Measurements from ENCODE around the gene PDXDC1. TPM values are rescaled to one million over a fixed set of nuclear protein-coding genes. Genes with fewer than 3 reads are reported as not detected.
"Not testable (repeated sequence)": the region's sequence is repeated elsewhere in the genome, so short reads cannot be mapped to it uniquely, and the experiment has no call there.

PDXDC1 gene
- total RNA-seq, 1 donor from 2014 or later, result 65.6 TPM

DNA sequence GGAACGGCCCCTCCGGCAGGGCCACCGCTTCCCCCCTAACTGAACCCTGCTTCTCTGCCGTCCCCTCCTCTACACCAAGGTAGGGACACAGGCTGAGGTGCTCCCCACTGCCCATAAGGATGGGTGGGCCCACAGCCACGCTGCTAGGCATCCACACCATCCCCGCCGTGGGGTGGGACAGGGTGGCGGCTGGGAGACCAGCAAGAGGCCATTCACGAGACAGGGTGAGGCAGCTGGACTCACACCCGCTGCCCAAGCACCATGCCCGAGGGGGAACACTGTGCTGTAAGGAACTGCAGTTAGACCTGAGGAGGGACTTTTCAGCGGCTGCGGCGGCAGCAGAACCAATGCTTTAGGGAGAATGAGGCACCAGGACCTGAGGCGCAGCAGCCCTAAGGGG is 166.8 kb downstream of the PDXDC1 start:
- TF ChIP-seq, protein P1, sequence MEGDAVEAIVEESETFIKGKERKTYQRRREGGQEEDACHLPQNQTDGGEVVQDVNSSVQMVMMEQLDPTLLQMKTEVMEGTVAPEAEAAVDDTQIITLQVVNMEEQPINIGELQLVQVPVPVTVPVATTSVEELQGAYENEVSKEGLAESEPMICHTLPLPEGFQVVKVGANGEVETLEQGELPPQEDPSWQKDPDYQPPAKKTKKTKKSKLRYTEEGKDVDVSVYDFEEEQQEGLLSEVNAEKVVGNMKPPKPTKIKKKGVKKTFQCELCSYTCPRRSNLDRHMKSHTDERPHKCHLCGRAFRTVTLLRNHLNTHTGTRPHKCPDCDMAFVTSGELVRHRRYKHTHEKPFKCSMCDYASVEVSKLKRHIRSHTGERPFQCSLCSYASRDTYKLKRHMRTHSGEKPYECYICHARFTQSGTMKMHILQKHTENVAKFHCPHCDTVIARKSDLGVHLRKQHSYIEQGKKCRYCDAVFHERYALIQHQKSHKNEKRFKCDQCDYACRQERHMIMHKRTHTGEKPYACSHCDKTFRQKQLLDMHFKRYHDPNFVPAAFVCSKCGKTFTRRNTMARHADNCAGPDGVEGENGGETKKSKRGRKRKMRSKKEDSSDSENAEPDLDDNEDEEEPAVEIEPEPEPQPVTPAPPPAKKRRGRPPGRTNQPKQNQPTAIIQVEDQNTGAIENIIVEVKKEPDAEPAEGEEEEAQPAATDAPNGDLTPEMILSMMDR (conservative IDR thresholded peaks at IDR 0.05), result no peak
- no peaks in the 10 kb centered on the region for H3K27me3 Mint-ChIP-seq (ENCODE audit: low read depth)
- H3K27ac Mint-ChIP-seq (ENCODE audit: unreplicated experiment), result no peak overlapping the region
- no peaks in the 10 kb centered on the region for H3K36me3 Mint-ChIP-seq (ENCODE audit: low read depth)
- H3K9me3 Mint-ChIP-seq, result no peaks in the 10 kb centered on the region
- peaks cover 8% of the 10 kb centered on the region for H3K4me1 Mint-ChIP-seq
- no peak overlapping the region for H3K4me3 Mint-ChIP-seq
- no peak for DNase-seq (ENCODE audit: low read depth, low spot score)

DNA sequence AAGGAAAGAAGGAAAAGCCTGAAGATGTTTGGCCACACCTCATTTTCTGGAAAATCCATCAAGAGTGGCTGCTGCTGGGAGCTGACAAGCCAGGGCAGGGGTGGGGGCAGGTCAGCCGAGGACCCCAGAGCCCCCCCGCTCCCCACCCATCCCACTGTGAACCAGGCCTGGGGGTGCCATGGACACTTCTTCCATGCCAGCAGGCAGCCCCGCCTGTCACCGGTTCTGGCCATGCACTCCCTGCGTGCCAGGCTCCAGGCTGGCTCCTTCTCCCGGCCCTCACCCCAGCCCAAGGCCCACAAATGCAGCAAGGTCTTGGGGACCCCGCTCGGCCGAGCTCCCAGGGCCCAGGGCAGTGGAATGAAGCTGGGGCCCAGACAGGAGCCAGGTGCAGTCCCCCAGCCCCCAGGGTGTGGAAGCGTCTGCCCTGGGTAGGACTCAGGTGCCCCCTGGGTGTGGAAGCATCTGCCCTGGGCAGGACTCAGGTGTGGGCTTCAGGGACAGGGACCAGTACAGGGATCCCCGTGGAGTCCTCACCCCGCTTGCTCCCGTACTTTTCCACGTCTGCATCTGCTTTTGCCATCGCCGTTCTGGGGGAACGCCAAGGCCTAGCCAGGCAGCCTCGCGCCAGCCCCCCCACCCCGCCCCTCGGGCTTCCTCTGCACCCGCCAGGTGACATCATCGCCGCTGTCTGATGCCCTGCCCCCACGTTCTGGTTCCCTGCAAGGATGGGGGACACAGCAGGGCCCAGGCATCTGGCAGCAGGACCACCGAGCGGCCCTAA is 167.5 kb downstream of the PDXDC1 start:
- peaks cover 11% of the 10 kb centered on the region for H3K4me1 Mint-ChIP-seq
- not testable (repeated sequence) for H3K27me3 Mint-ChIP-seq (ENCODE audit: low read depth); DNase-seq (ENCODE audit: low read depth, low spot score); H3K4me3 Mint-ChIP-seq; H3K36me3 Mint-ChIP-seq (ENCODE audit: low read depth); H3K27ac Mint-ChIP-seq (ENCODE audit: unreplicated experiment); H3K9me3 Mint-ChIP-seq

DNA sequence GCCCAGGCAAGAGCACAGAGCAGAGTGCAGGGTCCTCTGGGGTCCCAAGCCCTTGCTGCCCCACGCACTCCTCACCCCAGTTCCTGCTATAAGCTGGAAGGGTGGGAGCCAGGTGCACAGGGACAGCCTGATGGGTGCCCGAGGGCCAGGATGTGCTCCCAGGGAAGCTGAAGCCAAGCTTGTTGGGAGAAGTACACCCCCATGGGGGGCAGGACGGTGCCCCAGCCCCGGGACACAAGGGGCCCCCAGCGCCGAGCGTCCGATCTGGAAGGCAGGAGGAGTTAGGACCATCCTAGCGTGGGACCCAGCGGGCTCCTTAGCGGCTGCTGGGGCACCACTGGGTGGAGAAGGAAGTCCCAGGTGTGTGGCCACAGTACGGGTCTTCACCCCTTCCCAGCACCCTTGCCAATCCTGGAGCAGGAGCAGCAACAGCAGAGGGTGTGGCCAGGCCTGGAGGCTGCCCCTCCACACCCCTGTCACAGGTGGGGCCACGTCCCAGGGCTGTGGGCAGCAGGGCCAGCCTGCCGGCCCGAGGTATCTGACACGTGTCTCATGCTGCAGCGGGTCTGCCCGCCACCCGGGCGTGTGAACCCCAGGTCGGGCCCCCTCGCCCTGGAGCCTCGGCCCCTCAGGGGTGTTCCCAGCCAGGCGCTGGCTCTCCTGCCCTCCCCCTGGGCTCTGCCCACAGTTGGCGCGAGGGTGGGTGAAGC is 168.2 kb downstream of the PDXDC1 start:
- not testable (repeated sequence) for DNase-seq (ENCODE audit: low read depth, low spot score); H3K4me3 Mint-ChIP-seq; H3K27me3 Mint-ChIP-seq (ENCODE audit: low read depth); H3K36me3 Mint-ChIP-seq (ENCODE audit: low read depth); H3K9me3 Mint-ChIP-seq; H3K27ac Mint-ChIP-seq (ENCODE audit: unreplicated experiment)
- peaks cover 13% of the 10 kb centered on the region for H3K4me1 Mint-ChIP-seq

DNA sequence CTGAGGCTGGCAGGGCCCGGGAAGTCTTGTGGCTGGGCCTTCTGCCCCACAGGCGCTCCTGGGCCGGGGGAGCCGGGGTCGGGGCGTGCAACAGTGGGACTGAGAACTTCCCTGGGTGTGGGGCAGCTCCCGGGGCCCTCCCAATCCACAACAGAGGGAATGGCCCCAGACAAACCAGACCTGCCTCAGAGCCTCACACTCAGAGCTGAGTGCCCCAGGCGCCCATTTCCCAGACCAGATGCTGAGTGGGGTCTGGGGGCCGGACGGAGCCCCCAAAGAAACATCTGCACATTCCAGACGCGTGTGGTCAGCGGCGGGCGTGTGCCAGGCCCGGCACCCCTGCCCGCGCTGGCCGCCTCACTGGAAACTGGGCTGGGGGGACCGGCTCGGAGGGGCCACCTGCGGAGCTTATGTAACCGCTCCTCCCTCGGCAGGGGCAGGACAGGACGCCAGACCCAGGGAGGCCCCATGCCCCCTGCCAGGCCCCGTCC is 168.8 kb downstream of the PDXDC1 start:
- H3K4me1 Mint-ChIP-seq, result peaks cover 13% of the 10 kb centered on the region
- H3K27ac Mint-ChIP-seq (ENCODE audit: unreplicated experiment); H3K9me3 Mint-ChIP-seq; DNase-seq (ENCODE audit: low read depth, low spot score); H3K4me3 Mint-ChIP-seq; H3K36me3 Mint-ChIP-seq (ENCODE audit: low read depth); H3K27me3 Mint-ChIP-seq (ENCODE audit: low read depth): not testable (repeated sequence)

DNA sequence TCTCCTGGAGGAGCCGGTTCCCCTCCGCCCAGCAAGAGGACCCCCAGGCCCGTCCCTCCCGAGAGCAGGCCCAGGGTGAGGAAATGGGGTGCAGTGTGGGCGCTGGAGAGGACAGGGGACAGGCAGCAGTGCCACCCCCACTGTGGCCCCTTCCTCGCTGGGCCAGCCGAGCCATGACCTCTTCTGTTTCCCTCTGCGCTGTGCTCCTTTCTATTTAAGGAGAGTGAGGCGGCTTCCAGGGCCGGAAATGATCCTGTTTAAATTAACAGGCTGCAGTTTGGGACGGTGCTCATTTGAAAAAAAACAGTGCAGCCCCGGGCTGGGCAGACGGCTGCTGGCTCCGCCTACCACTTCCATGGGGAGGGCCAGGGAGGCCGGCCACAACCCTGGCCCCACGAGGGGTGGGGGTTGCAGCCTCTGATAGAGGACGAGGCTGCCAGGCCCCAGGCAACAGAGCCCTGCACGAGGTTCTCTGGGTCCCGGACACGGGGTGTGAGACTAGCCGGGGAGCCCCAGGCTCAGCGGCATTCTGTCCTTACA is 169.3 kb downstream of the PDXDC1 start:
- peak; percentile 41 for DNase-seq (ENCODE audit: low read depth, low spot score)
- Mint-ChIP-seq H3K27ac (ENCODE audit: unreplicated experiment) (peak overlapping the region; percentile 86), H3K4me1 (peaks cover 13% of the 10 kb centered on the region), H3K4me3 (peak overlapping the region; percentile 67)
- H3K36me3 Mint-ChIP-seq (ENCODE audit: low read depth); H3K27me3 Mint-ChIP-seq (ENCODE audit: low read depth); H3K9me3 Mint-ChIP-seq: not testable (repeated sequence)

DNA sequence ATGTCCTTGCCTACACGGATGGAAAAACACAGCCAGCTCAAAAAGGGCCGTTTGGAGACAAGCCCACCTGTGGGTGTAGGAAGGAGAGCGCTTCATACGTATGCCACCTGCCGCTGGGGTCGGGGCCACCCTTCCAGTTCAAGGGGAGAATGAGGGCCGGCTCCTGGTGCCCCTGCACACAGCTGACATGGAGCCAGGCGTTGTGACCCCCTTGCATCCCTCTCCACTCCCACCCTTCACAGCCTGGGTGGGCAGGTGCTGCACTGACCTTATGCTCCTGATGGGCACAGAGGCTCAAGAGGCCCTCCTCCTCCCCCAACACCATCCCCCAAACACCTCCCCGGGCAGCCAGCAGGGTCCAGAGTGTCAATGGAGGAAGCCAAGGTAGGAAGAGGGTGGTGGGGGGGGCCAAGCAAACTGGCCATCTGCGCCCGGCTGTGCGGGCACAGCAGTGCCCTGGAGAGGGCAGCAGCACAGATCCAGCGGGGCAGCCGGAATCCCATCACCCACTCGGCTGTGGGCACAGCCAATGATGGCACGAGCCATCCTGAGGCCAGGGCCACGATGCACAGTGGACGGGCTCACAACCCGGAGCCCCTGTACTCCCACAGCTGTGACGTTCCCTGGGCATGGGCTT is 170.1 kb downstream of the PDXDC1 start:
- H3K9me3 Mint-ChIP-seq; DNase-seq (ENCODE audit: low read depth, low spot score); H3K27me3 Mint-ChIP-seq (ENCODE audit: low read depth); H3K27ac Mint-ChIP-seq (ENCODE audit: unreplicated experiment); H3K36me3 Mint-ChIP-seq (ENCODE audit: low read depth): not testable (repeated sequence)
- H3K4me1 Mint-ChIP-seq, result peaks cover 13% of the 10 kb centered on the region
- H3K4me3 Mint-ChIP-seq, result peak overlapping the region; percentile 67

DNA sequence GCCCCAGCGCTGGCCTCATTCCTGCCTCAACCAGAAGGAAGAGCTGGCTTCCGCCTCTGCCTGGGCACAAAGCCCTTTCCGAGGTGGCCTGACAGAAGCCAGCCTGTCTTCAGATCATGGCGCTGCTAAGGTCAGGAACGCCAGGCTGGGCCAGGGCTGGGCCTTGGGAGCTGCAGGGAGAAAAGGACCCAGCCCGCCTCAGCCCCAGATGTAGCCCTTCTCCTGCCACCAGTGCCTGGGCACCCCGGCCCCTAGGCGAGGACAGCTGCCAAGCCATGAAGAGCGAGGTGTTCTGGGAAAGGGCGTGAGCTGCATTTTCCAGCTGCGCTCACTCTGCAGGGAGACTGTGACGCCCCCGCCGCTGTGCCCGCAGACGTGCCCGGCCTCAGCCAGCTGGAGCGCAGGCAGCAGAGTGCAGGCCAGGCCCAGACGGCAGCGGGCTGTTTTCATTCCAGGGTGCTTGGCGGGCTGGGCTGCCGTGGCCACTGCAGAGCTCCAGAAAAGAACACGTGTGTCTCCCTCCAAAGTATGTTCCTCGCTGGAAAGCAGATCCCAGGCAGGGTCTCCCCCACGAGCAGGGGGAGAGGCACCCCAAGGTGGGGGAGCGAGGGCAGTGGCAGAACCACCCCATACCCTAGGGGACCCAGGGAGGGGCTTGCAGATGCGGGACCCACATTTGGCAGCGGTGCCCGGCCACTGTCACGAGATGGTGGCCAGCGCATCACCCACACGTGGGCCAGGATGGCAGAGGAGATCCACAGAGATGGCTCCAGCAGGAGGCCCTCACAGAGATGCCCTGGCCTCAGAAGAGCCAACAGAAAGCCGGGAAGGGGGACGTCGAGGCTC is 170.8 kb downstream of the PDXDC1 start:
- H3K4me1 Mint-ChIP-seq, result peaks cover 13% of the 10 kb centered on the region
- not testable (repeated sequence) for H3K27me3 Mint-ChIP-seq (ENCODE audit: low read depth); H3K4me3 Mint-ChIP-seq; H3K36me3 Mint-ChIP-seq (ENCODE audit: low read depth); DNase-seq (ENCODE audit: low read depth, low spot score); H3K27ac Mint-ChIP-seq (ENCODE audit: unreplicated experiment); H3K9me3 Mint-ChIP-seq

DNA sequence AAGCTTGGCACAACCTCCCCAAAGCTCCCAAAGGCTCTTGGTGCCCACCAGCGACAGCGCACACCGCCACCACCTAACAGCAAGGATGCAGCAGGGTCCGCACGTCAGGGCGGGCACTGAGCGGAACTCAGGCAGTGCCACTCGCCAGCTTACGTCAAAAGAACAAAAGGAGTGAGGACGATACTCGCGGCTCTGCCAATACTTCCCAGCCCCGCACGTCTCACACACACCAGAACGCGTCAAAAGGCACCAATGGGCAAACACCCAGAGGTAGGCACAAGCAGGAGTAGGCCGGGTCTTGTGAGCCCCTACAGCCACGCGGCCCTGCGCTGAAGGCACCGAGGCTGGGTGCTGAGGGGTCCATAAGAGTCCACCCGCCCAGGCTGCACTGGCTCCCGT is 171.4 kb downstream of the PDXDC1 start:
- not testable (repeated sequence) for H3K36me3 Mint-ChIP-seq (ENCODE audit: low read depth); H3K9me3 Mint-ChIP-seq; H3K27ac Mint-ChIP-seq (ENCODE audit: unreplicated experiment); DNase-seq (ENCODE audit: low read depth, low spot score); H3K4me3 Mint-ChIP-seq; H3K27me3 Mint-ChIP-seq (ENCODE audit: low read depth)
- peaks cover 13% of the 10 kb centered on the region for H3K4me1 Mint-ChIP-seq

DNA sequence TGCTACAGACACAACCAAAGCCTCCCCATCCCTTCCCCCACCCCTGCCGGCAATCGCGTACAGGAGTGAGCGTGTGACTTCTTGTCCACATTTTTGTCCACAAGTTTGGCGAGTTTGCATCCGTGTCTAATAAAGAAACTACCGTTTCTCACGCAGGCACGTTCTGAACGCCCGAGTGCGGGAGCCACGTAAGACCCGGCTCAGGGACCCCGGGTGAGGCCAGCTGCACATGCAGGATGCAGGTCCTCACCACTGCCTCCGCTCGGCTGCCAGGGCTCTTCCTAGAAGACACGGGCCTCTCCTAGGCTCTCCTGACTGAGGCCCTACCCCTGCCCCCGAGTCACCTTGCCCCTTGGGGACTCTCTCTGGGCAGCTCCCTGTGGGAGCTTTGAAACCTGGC is 174.0 kb downstream of the PDXDC1 start:
- H3K9me3 Mint-ChIP-seq; H3K27ac Mint-ChIP-seq (ENCODE audit: unreplicated experiment); DNase-seq (ENCODE audit: low read depth, low spot score); H3K4me3 Mint-ChIP-seq; H3K36me3 Mint-ChIP-seq (ENCODE audit: low read depth); H3K27me3 Mint-ChIP-seq (ENCODE audit: low read depth): not testable (repeated sequence)
- H3K4me1 Mint-ChIP-seq, result peaks cover 13% of the 10 kb centered on the region

DNA sequence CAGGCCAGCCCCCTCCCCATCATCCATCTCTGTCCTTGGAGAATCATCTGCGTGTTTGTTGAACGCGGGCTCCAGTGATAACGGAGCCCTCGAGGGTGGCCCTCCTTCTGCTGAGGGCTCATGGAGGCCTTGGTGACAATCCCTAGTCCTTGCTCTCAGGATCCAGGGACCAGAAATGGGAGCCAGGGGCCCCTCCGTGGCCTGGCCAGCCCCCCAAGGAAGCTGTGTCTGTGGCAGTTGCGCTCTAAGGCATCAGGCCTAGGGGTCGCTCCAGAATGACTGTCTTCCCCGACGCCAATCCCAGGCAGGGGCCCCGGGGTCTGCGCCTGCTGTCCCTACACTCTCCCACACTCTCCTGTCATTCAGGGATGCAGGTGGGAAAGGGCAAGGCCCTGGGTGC is 174.4 kb downstream of the PDXDC1 start:
- not testable (repeated sequence) for H3K27ac Mint-ChIP-seq (ENCODE audit: unreplicated experiment); DNase-seq (ENCODE audit: low read depth, low spot score); H3K36me3 Mint-ChIP-seq (ENCODE audit: low read depth); H3K4me3 Mint-ChIP-seq; H3K9me3 Mint-ChIP-seq; H3K27me3 Mint-ChIP-seq (ENCODE audit: low read depth)
- peaks cover 11% of the 10 kb centered on the region for H3K4me1 Mint-ChIP-seq

DNA sequence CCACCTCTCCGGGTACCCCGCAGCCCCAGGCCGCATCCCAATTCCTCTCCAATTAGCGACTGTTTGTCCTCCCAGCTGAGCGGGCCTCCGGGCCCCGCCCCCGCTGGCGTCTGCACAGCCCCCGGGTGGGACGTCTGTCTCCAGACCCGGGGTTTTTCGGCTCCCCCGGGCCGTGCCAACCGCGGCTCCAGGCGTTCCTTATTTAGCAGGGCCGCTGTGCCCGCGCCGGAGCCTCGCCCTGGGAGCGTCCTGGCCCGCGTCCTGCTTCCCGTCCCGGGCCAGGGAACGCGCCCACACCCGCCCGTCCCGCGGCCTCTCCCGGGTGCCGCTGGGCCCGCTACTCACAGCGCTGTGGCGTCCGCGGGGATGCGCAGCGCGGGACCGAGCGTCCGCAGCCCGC is 179.2 kb downstream of the PDXDC1 start:
- peak overlapping the region; percentile 59 for H3K4me3 Mint-ChIP-seq
- not testable (repeated sequence) for H3K4me1 Mint-ChIP-seq; H3K36me3 Mint-ChIP-seq (ENCODE audit: low read depth); H3K27ac Mint-ChIP-seq (ENCODE audit: unreplicated experiment); H3K9me3 Mint-ChIP-seq; DNase-seq (ENCODE audit: low read depth, low spot score); H3K27me3 Mint-ChIP-seq (ENCODE audit: low read depth)
